Activated CD4-positive, alpha-beta memory T cell treated with anti-CD3 and anti-CD28 coated beads for 36 hours (primary cell): ENCODE data around the gene RIOK3. TPM values are rescaled to one million over a fixed set of nuclear protein-coding genes. Genes with fewer than 3 reads are reported as not detected.
A peak's percentile ranks its signal among the peaks of the same experiment; 100 is the strongest.

Experiments used
- CTCF ChIA-PET: fragments of 350-600 bp; sonication (Branson Sonifier 250); formaldehyde crosslinking; loops from one replicate; lab custom pipeline; 2021; ENCODE audit warnings: antibody characterized with exemption, inconsistent platforms; lab: Charles Lee
- POLR2A ChIA-PET: fragments of 350-600 bp; sonication (Branson Sonifier 250); formaldehyde crosslinking; loops from one replicate; lab custom pipeline; 2021; ENCODE audit warnings: antibody characterized with exemption; lab: Charles Lee
- DNase-seq: peaks from one replicate; pipeline ENCODE4 v3.0.0-alpha.2; 2020
- H3K27ac Mint-ChIP-seq: one replicate; pipeline ENCODE4 v1.8.0; 2021; ENCODE audit warnings: mixed read lengths
- H3K27me3 Mint-ChIP-seq: one replicate; pipeline ENCODE4 v1.8.0; 2021; ENCODE audit warnings: mixed read lengths
- H3K36me3 Mint-ChIP-seq: one replicate; pipeline ENCODE4 v1.8.0; 2021; ENCODE audit warnings: mixed read lengths
- H3K4me1 Mint-ChIP-seq: one replicate; pipeline ENCODE4 v1.8.0; 2021; ENCODE audit warnings: low read depth, mixed read lengths
- H3K4me3 Mint-ChIP-seq: one replicate; pipeline ENCODE4 v1.8.0; 2021; ENCODE audit warnings: mild to moderate bottlenecking, mixed read lengths
- H3K9me3 Mint-ChIP-seq: one replicate; pipeline ENCODE4 v1.8.0; 2021; ENCODE audit warnings: mixed read lengths
- intact Hi-C: fragments of 100-400 bp; cut with micrococcal nuclease; formaldehyde crosslinking; loops from one replicate; pipeline ENCODE4 v1.15.1; 2023
- total RNA-seq, 2 experiments: library from RNA; stranded (reverse); gene quantifications; one replicate each; pipeline ENCODE4 v1.2.3, GENCODE V29; 2021

Gene RIOK3
- total RNA-seq, 2 experiments from 2014 or later, result 51.0 to 55.8 TPM

- POLR2A ChIA-PET, result no interaction called here
Measured at GRCh38 chr18:23521271-23521670, 68.2 kb downstream of the RIOK3 start.

GRCh38 chr18:23521907-23522306, 68.8 kb downstream of the RIOK3 start:
- H3K27me3 Mint-ChIP-seq, result no peaks in the 10 kb centered on the region
- H3K9me3 Mint-ChIP-seq, result no peaks in the 10 kb centered on the region
- H3K27ac Mint-ChIP-seq, result no peak overlapping the region
- DNase-seq, result no peak
- intact Hi-C loops, result no loop called here
- H3K36me3 Mint-ChIP-seq, result peaks cover 65% of the 10 kb centered on the region
- ChIA-PET POLR2A (no interaction called here), CTCF (interaction anchor here (2.2 kb wide), 1 partner anchor 24 kb away, joined by 6 read pairs; no protein-coding TSS in a partner anchor)
- H3K4me3 Mint-ChIP-seq, result no peak overlapping the region
- H3K4me1 Mint-ChIP-seq, result peaks cover 8% of the 10 kb centered on the region

More at GRCh38 chr18:23521271-23521670, 68.2 kb downstream of the RIOK3 start:
- Mint-ChIP-seq H3K9me3 (no peaks in the 10 kb centered on the region), H3K36me3 (peaks cover 61% of the 10 kb centered on the region), H3K4me1 (peaks cover 8% of the 10 kb centered on the region), H3K27me3 (no peaks in the 10 kb centered on the region), H3K27ac (no peak overlapping the region), H3K4me3 (no peak overlapping the region)
- CTCF ChIA-PET, result interaction anchor here (0.5 to 0.7 kb wide), 2 partner anchors 44 to 67 kb away, joined by 3 to 4 read pairs; no protein-coding TSS in a partner anchor
- no peak for DNase-seq
- intact Hi-C loops, result no loop called here

GRCh38 chr18:23523429-23524212, 70.5 kb downstream of the RIOK3 start:
- Mint-ChIP-seq H3K27ac (peak overlapping the region; percentile 70), H3K27me3 (no peaks in the 10 kb centered on the region), H3K9me3 (no peaks in the 10 kb centered on the region), H3K4me3 (no peak overlapping the region), H3K36me3 (peaks cover 61% of the 10 kb centered on the region), H3K4me1 (peaks cover 8% of the 10 kb centered on the region)
- DNase-seq, result no peak
- CTCF ChIA-PET, result interaction anchor here (1.2 to 2.2 kb wide), 2 partner anchors 11 to 25 kb away, joined by 4 to 6 read pairs; no protein-coding TSS in a partner anchor
- POLR2A ChIA-PET, result interaction anchor here (0.9 to 1.0 kb wide), 2 partner anchors 62 kb away, joined by 3 to 4 read pairs; partner anchors contain the start of gene NPC1
- intact Hi-C loops, result no loop called here

GRCh38 chr18:23524213-23524707, 71.2 kb downstream of the RIOK3 start:
- no peak for DNase-seq
- Mint-ChIP-seq H3K36me3 (peaks cover 62% of the 10 kb centered on the region), H3K9me3 (no peaks in the 10 kb centered on the region), H3K4me1 (peaks cover 14% of the 10 kb centered on the region), H3K4me3 (no peak overlapping the region), H3K27me3 (no peaks in the 10 kb centered on the region), H3K27ac (no peak overlapping the region)
- intact Hi-C loops, result no loop called here
- ChIA-PET POLR2A (interaction anchor here (1.0 kb wide), 1 partner anchor 62 kb away, joined by 3 read pairs; the partner anchor contains the start of gene NPC1), CTCF (interaction anchor here (2.2 kb wide), 1 partner anchor 26 kb away, joined by 6 read pairs; no protein-coding TSS in a partner anchor)

GRCh38 chr18:23526501-23527063, 73.5 kb downstream of the RIOK3 start:
- H3K4me3 Mint-ChIP-seq, result no peak overlapping the region
- H3K4me1 Mint-ChIP-seq, result peaks cover 25% of the 10 kb centered on the region
- H3K36me3 Mint-ChIP-seq, result peaks cover 63% of the 10 kb centered on the region
- POLR2A ChIA-PET, result no interaction called here
- no peaks in the 10 kb centered on the region for H3K27me3 Mint-ChIP-seq
- no peak overlapping the region for H3K27ac Mint-ChIP-seq
- CTCF ChIA-PET, result interaction anchor here (0.9 to 1.5 kb wide), 3 partner anchors 10 to 12 kb away, joined by 3 to 4 read pairs (median 4); no protein-coding TSS in a partner anchor
- intact Hi-C loops, result no loop called here
- DNase-seq, result no peak
- no peaks in the 10 kb centered on the region for H3K9me3 Mint-ChIP-seq

GRCh38 chr18:23528580-23529472, 75.7 kb downstream of the RIOK3 start:
- intact Hi-C loops, result loop anchor here (1.0 kb wide), 1 partner anchor 25 kb away; no protein-coding TSS in a partner anchor
- Mint-ChIP-seq H3K27ac (peak overlapping the region; percentile 74), H3K27me3 (no peaks in the 10 kb centered on the region), H3K4me1 (peaks cover 20% of the 10 kb centered on the region), H3K9me3 (no peaks in the 10 kb centered on the region), H3K4me3 (no peak overlapping the region), H3K36me3 (peaks cover 60% of the 10 kb centered on the region)
- ChIA-PET POLR2A (interaction anchor here (1.5 kb wide), 1 partner anchor 12 kb away, joined by 3 read pairs; no protein-coding TSS in a partner anchor), CTCF (interaction anchor here (1.5 kb wide), 1 partner anchor 13 kb away, joined by 5 read pairs; no protein-coding TSS in a partner anchor)
- no peak for DNase-seq

GRCh38 chr18:23529604-23530003, 76.5 kb downstream of the RIOK3 start:
- Mint-ChIP-seq H3K9me3 (no peaks in the 10 kb centered on the region), H3K27me3 (no peaks in the 10 kb centered on the region), H3K4me1 (peaks cover 17% of the 10 kb centered on the region), H3K27ac (peak overlapping the region; percentile 74), H3K4me3 (no peak overlapping the region), H3K36me3 (peaks cover 58% of the 10 kb centered on the region)
- intact Hi-C loops, result loop anchor here (1.0 kb wide), 1 partner anchor 25 kb away; no protein-coding TSS in a partner anchor
- ChIA-PET POLR2A (interaction anchor here (1.5 kb wide), 1 partner anchor 11 kb away, joined by 3 read pairs; no protein-coding TSS in a partner anchor), CTCF (interaction anchor here (1.5 kb wide), 1 partner anchor 14 kb away, joined by 5 read pairs; no protein-coding TSS in a partner anchor)
- DNase-seq, result no peak

- intact Hi-C loops, result no loop called here
- H3K27me3 Mint-ChIP-seq, result no peaks in the 10 kb centered on the region
- CTCF ChIA-PET, result no interaction called here
- no peak overlapping the region for H3K4me3 Mint-ChIP-seq
- DNase-seq, result no peak
- POLR2A ChIA-PET, result interaction anchor here (1.5 kb wide), 1 partner anchor 11 kb away, joined by 3 read pairs; no protein-coding TSS in a partner anchor
- H3K27ac Mint-ChIP-seq, result peak overlapping the region; percentile 74
- peaks cover 58% of the 10 kb centered on the region for H3K36me3 Mint-ChIP-seq
- H3K9me3 Mint-ChIP-seq, result no peaks in the 10 kb centered on the region
- peaks cover 17% of the 10 kb centered on the region for H3K4me1 Mint-ChIP-seq
Measured at GRCh38 chr18:23530195-23530594, 77.1 kb downstream of the RIOK3 start.

GRCh38 chr18:23531912-23532311, 78.8 kb downstream of the RIOK3 start:
- intact Hi-C loops, result no loop called here
- H3K27me3 Mint-ChIP-seq, result no peaks in the 10 kb centered on the region
- H3K4me3 Mint-ChIP-seq, result no peak overlapping the region
- H3K27ac Mint-ChIP-seq, result peak overlapping the region; percentile 56
- H3K9me3 Mint-ChIP-seq, result no peaks in the 10 kb centered on the region
- peaks cover 17% of the 10 kb centered on the region for H3K4me1 Mint-ChIP-seq
- H3K36me3 Mint-ChIP-seq, result peaks cover 61% of the 10 kb centered on the region
- ChIA-PET CTCF (interaction anchor here (2.0 kb wide), 1 partner anchor 16 kb away, joined by 6 read pairs; no protein-coding TSS in a partner anchor), POLR2A (no interaction called here)
- no peak for DNase-seq
